Thyroid gland (tissue), 4 donors: ENCODE results near the gene AMOT.

Experiments
- CTCF ChIP-seq, 6 experiments: fragments of 200-600 bp in 3 of 6; fragments of 450-650 bp in 3 of 6; sonication (generic) in 3 of 6; IDR thresholded peaks; one replicate each; pipeline ENCODE4 v1.5.1; 2016 to 2019; ENCODE audit warnings: antibody characterized with exemption in 6 of 6, mild to moderate bottlenecking in 2 of 6, inconsistent platforms in 1 of 6, moderate library complexity in 1 of 6
- POLR2A ChIP-seq, 2 donors: fragments of 450-650 bp; IDR thresholded peaks; one replicate each; pipeline ENCODE4 v1.6.1; 2017; ENCODE audit warnings: antibody characterized with exemption in 2 of 2, mild to moderate bottlenecking in 2 of 2, moderate library complexity in 1 of 2

GRCh38 chrX:112820364-112821268, 20.0 kb downstream of the AMOT start:
- no peak for TF ChIP-seq CTCF (IDR thresholded peaks at IDR 0.05)
- TF ChIP-seq POLR2A (IDR thresholded peaks at IDR 0.05), result no peak
